PC-9 (cell line): ENCODE data around the gene PDE10A. TPM values are rescaled to one million over a fixed set of nuclear protein-coding genes. Genes with fewer than 3 reads are reported as not detected.

ENCODE experiments used
- BruUV-seq: library from RNA; stranded (reverse); fragments of 400-500 nt; replicated peaks from 2 replicates; lab custom pipeline; 2021; lab: Mats Ljungman, UMichigan
- CTCF ChIA-PET: fragments of 300-600 bp; sonication (Branson Sonifier 250); formaldehyde crosslinking; loops from one replicate; lab custom pipeline; 2022; ENCODE audit warnings: antibody characterized with exemption; lab: Charles Lee
- POLR2A ChIA-PET: fragments of 300-600 bp; sonication (Branson Sonifier 250); formaldehyde crosslinking; loops from one replicate; lab custom pipeline; 2022; ENCODE audit warnings: antibody characterized with exemption; ENCODE audit not compliant: unreplicated experiment; lab: Charles Lee
- DNase-seq, 2 experiments: peaks; one replicate each; pipeline versions ENCODE4 v3.0.0 to v3.0.0-alpha.2; 2015 to 2022; ENCODE audit warnings: mixed read lengths in 1 of 2
- H2AFZ ChIP-seq: fragments of 200-600 bp; sonication (generic); 2 replicates; pipeline ENCODE4 v1.8.1; 2017; ENCODE audit warnings: antibody characterized with exemption
- H3F3A ChIP-seq: fragments of 200-600 bp; sonication (generic); 2 replicates; pipeline ENCODE4 v1.8.1; 2017; ENCODE audit warnings: antibody characterized with exemption, mild to moderate bottlenecking, low read depth; ENCODE audit not compliant: insufficient read depth
- H3K27ac ChIP-seq: fragments of 200-600 bp; sonication (generic); 2 replicates; pipeline ENCODE4 v1.6.1; 2016; ENCODE audit warnings: mixed run types
- H3K27me3 ChIP-seq: fragments of 200-600 bp; sonication (generic); 2 replicates; pipeline ENCODE4 v1.6.1; 2016; ENCODE audit warnings: low read depth, mixed run types; ENCODE audit not compliant: insufficient read depth
- H3K36me3 ChIP-seq: fragments of 200-600 bp; sonication (generic); 2 replicates; pipeline ENCODE4 v1.6.1; 2016; ENCODE audit warnings: low read depth, mixed run types
- H3K4me1 ChIP-seq: fragments of 200-600 bp; sonication (generic); replicated peaks from 2 replicates; pipeline ENCODE4 v1.6.1; 2016; ENCODE audit warnings: mixed run types; ENCODE audit not compliant: insufficient read depth
- H3K4me2 ChIP-seq: fragments of 200-600 bp; sonication (generic); 2 replicates; pipeline ENCODE4 v1.6.1; 2017; ENCODE audit warnings: mixed run types
- H3K4me3 ChIP-seq: fragments of 200-600 bp; sonication (generic); 2 replicates; pipeline ENCODE4 v1.6.1; 2016; ENCODE audit warnings: mixed run types
- H3K79me2 ChIP-seq: fragments of 200-600 bp; sonication (generic); 2 replicates; pipeline ENCODE4 v1.6.1; 2017; ENCODE audit warnings: low read depth, mixed run types
- H3K9me2 ChIP-seq: fragments of 200-600 bp; sonication (generic); 2 replicates; pipeline ENCODE4 v1.8.1; 2017; ENCODE audit warnings: mild to moderate bottlenecking; ENCODE audit not compliant: insufficient read depth
- H3K9me3 ChIP-seq: fragments of 200-600 bp; sonication (generic); 2 replicates; pipeline ENCODE4 v1.8.1; 2016; ENCODE audit warnings: low read depth; ENCODE audit not compliant: insufficient read depth
- H4K20me1 ChIP-seq: fragments of 200-600 bp; sonication (generic); 2 replicates; pipeline ENCODE4 v1.8.1; 2017; ENCODE audit not compliant: insufficient read depth
- CTCF ChIP-seq: fragments of 200-600 bp; sonication (generic); conservative IDR thresholded peaks from 2 replicates; pipeline ENCODE4 v1.6.1; 2017; ENCODE audit warnings: mixed run types, antibody characterized with exemption, mild to moderate bottlenecking, moderate library complexity
- EZH2 ChIP-seq: fragments of 200-600 bp; sonication (generic); IDR thresholded peaks from 2 replicates; pipeline ENCODE4 v1.8.0; 2017; ENCODE audit warnings: antibody characterized with exemption, low read depth
- intact Hi-C: fragments of 100-400 bp; cut with micrococcal nuclease; formaldehyde crosslinking; loops from one replicate; pipeline ENCODE4 v1.10.0; 2022; ENCODE audit not compliant: unreplicated experiment
- total RNA-seq: library from RNA; stranded (reverse); gene quantifications from 2 replicates; pipeline ENCODE4 v1.2.3, GENCODE V29; 2021

PDE10A gene
- total RNA-seq, 1 experiment from 2014 or later = not detected

- Histone ChIP-seq H3K9me2 (no peaks in the 10 kb centered on the region), H3K4me1 (no peaks in the 10 kb centered on the region), H3F3A (no peaks in the 10 kb centered on the region), H3K36me3 (no peaks in the 10 kb centered on the region), H3K27ac (no peak overlapping the region), H4K20me1 (no peaks in the 10 kb centered on the region), H3K4me2 (no peak overlapping the region), H3K9me3 (no peaks in the 10 kb centered on the region), H3K79me2 (no peaks in the 10 kb centered on the region), H2AFZ (no peak overlapping the region), H3K4me3 (no peak overlapping the region), H3K27me3 (peaks cover 77% of the 10 kb centered on the region)
- no peak for DNase-seq
- TF ChIP-seq EZH2 (no peak), CTCF (no peak)
- intact Hi-C loops = loop anchor here (2.0 kb wide), 1 partner anchor 23 kb away; no protein-coding TSS in a partner anchor
- CTCF ChIA-PET = no interaction called here
- POLR2A ChIA-PET = no interaction called here
- BruUV-seq = no TSS peak
These were observed 8.9 kb downstream of the PDE10A start for GRCh38 chr6:165654144-165654543.

- H4K20me1 ChIP-seq = no peaks in the 10 kb centered on the region
- DNase-seq = no peak
- intact Hi-C loops = loop anchor here (2.0 kb wide), 1 partner anchor 23 kb away; no protein-coding TSS in a partner anchor
- TF ChIP-seq CTCF (no peak), EZH2 (no peak)
- ChIA-PET CTCF (no interaction called here), POLR2A (no interaction called here)
- H3K36me3 ChIP-seq = no peaks in the 10 kb centered on the region
- H3K27ac ChIP-seq = no peak overlapping the region
- BruUV-seq = no TSS peak
- no peaks in the 10 kb centered on the region for H3K9me2 ChIP-seq
- H3K27me3 ChIP-seq = peaks cover 77% of the 10 kb centered on the region
- H3K4me3 ChIP-seq = no peak overlapping the region
- H3K4me2 ChIP-seq = no peak overlapping the region; the same call in 1 of the 2 replicates
- no peak overlapping the region for H2AFZ ChIP-seq
- H3K9me3 ChIP-seq = no peaks in the 10 kb centered on the region
- H3K4me1 ChIP-seq = no peaks in the 10 kb centered on the region
- H3F3A ChIP-seq = no peaks in the 10 kb centered on the region
- no peaks in the 10 kb centered on the region for H3K79me2 ChIP-seq
These were observed 9.4 kb downstream of the PDE10A start for GRCh38 chr6:165653607-165654006.

- TF ChIP-seq EZH2 = no peak
- TF ChIP-seq CTCF = no peak
- no peak overlapping the region for H3K27ac ChIP-seq
- no peaks in the 10 kb centered on the region for H3K4me1 ChIP-seq
- no peak overlapping the region; the same call in 1 of the 2 replicates for H3K4me2 ChIP-seq
- no peaks in the 10 kb centered on the region for H3F3A ChIP-seq
- DNase-seq = no peak
- BruUV-seq = no TSS peak
- H3K9me3 ChIP-seq = no peaks in the 10 kb centered on the region
- ChIA-PET CTCF (no interaction called here), POLR2A (no interaction called here)
- no peaks in the 10 kb centered on the region for H3K79me2 ChIP-seq
- H3K36me3 ChIP-seq = no peaks in the 10 kb centered on the region
- peaks cover 77% of the 10 kb centered on the region for H3K27me3 ChIP-seq
- intact Hi-C loops = no loop called here
- no peak overlapping the region for H3K4me3 ChIP-seq
- no peaks in the 10 kb centered on the region for H4K20me1 ChIP-seq
- no peak overlapping the region for H2AFZ ChIP-seq
- no peaks in the 10 kb centered on the region for H3K9me2 ChIP-seq
These were observed 9.8 kb downstream of the PDE10A start for GRCh38 chr6:165653196-165653595.
